Epithelial cell of prostate (primary cell): ENCODE measurements around the gene EMC6.

Experiments
- DNase-seq: peaks from one replicate; pipeline ENCODE4 v3.0.0-alpha.2; 2011; ENCODE audit warnings: low read depth, low spot score
- H3K27ac ChIP-seq: fragments of 450-650 bp; 2 replicates; pipeline ENCODE4 v1.5.1; 2017; ENCODE audit warnings: mild to moderate bottlenecking

The EMC6 gene

GRCh38 chr17:3655766-3656165, 12.8 kb upstream of the EMC6 start:
- no peak overlapping the region for H3K27ac ChIP-seq
- DNase-seq, result no peak

DNA sequence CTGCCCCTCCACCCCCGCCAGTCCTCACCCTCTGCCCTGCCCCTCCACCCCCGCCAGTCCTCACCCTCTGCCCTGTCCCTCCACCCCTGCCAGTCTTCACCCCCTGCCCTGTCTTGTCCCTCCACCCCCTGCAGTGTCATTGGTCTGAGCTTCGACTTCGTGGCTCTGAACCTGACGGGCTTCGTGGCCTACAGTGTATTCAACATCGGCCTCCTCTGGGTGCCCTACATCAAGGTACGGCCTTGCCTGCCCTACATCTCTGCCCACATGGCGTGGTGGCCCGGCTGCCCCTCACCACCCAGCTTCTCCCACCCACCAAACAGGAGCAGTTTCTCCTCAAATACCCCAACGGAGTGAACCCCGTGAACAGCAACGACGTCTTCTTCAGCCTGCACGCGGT, 12.3 kb upstream of the EMC6 start:
- DNase-seq, result no peak
- no peak overlapping the region for H3K27ac ChIP-seq

GRCh38 chr17:3656755-3657587, 11.6 kb upstream of the EMC6 start:
- DNase-seq, result no peak
- H3K27ac ChIP-seq, result no peak overlapping the region

DNA sequence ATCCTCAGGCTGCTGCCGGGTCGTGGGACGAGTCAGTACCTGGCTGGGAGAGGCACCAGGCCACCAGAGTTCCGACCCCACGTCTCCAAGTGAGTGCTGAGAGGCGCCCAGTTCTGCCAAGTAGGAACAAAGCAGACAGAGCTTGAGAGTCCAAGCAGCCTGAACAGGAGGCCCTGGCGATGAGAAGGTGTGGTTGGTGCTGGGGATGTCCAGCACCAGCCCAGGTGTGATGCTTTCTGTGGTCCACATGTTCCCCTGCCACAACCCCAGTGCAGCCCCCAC, 11.1 kb upstream of the EMC6 start:
- DNase-seq, result no peak
- H3K27ac ChIP-seq, result no peak overlapping the region

GRCh38 chr17:3657874-3658783, 10.5 kb upstream of the EMC6 start:
- no peak for DNase-seq
- H3K27ac ChIP-seq, result no peak overlapping the region

- no peak for DNase-seq
- no peak overlapping the region for H3K27ac ChIP-seq
Observed at GRCh38 chr17:3658784-3659449, 9.7 kb upstream of the EMC6 start.

DNA sequence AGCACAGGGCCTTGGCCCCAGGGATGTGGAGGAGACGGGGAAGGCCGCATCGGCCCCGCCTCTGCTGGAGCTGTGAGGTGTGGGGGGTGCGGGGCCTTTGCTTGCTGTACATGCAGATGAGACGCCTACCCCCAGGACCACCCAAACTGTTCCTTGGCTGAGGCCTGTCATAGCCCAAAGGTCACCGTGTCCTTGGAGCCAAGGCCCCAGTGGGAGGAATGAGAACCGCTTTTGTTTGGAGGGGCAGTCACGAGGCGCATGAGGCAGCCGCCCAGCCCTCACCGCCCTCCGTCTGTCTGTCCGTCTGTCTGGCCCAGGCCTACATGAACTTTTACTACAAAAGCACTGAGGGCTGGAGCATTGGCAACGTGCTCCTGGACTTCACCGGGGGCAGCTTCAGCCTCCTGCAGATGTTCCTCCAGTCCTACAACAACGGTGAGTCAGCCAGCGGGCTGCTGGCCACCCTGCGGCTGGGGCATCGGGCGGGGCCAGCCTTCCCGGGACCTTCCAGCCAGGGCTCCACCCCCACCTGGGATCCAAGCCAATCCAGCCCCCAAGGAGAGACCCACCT, 9.0 kb upstream of the EMC6 start:
- DNase-seq, result no peak
- H3K27ac ChIP-seq, result peak overlapping the region; percentile 13

DNA sequence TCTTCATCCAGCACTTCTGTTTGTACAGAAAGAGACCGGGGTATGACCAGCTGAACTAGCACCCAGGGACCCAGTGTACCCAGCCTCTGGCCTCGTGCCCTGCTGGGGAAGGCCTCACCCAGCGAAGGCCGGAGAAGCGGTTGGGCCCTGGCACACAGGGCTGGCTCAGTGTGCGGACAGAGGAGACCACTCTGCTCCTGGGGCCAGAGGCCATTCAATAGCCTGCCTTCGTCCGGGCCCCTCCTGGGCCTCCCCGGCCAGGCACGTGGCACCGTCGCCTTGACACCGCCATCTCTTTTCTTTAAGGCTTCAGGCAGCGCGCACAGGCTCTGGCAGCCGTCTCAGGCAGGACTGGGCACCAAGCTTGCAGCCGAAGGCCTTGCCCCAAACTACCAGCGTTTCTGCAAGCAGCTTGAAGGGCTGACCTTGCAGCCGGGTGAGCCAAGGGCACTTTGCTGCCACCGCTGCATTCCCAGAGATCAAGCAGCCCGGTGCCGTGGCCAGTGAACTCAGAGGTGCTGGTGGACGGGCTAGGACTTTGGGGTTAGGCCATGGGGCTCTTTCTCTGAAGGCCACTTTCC, 8.2 kb upstream of the EMC6 start:
- H3K27ac ChIP-seq, result peak overlapping the region; percentile 13
- DNase-seq, result no peak

DNA sequence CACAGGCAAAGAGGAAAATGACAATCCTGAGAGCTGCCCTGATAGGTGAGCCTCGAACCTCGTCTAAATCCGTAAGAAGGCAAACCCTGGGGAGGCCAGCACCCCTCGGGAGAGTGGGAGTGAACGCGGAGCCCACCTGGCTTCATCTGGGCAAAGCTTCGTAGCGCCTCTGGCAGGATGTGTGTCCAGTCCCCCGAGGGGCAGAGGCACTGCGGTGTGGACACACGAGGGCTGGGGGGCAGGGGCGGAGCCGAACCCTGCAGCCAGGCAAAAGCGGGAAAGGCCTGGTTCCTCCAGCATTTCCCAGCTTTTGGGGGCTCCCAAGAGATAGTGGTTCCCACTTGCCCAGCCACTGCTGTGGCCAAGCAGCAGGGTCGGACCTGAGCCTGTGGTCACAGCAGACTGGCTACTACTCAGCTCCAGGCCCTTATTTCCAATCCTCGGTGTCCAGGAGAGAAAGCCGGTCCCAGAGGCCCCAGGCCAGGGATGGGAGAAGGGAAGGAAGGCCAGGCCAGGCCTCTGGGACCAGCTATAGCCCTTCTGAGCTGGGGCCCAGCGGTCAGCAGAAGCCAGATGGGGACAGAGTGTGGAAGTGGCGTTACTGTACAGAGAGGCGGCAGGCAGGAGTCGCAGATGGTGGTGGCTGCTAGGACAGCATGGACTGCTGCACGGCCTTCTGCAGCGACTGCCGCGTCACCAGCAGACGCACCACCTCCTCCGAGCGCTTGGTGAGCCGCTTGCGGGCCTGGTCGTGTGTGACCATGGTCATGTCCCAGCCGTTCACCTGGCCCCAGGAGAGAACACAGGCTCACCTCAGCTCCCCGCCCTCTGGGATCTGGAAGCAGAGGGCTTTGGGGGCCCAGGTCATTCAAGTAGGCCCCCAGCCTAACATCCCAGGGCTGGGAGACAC, 5.3 kb upstream of the EMC6 start:
- no peak for DNase-seq
- H3K27ac ChIP-seq, result no peak overlapping the region

GRCh38 chr17:3665834-3666233, 2.8 kb upstream of the EMC6 start:
- DNase-seq, result no peak
- H3K27ac ChIP-seq, result peak overlapping the region; percentile 97

- no peak for DNase-seq
- peak overlapping the region; percentile 97 for H3K27ac ChIP-seq
Observed at GRCh38 chr17:3666516-3666915, 2.1 kb upstream of the EMC6 start.

- peak overlapping the region; percentile 97 for H3K27ac ChIP-seq
- peak; percentile 56 for DNase-seq
Observed at GRCh38 chr17:3667366-3668278, 990 bp upstream of the EMC6 start.

GRCh38 chr17:3669085-3669347, 404 bp downstream of the EMC6 start:
- peak overlapping the region; percentile 97 for H3K27ac ChIP-seq
- no peak for DNase-seq

- no peak for DNase-seq
- no peak overlapping the region for H3K27ac ChIP-seq
Observed at GRCh38 chr17:3669548-3669947, 936 bp downstream of the EMC6 start.

- no peak for DNase-seq
- no peak overlapping the region for H3K27ac ChIP-seq
Observed at GRCh38 chr17:3672571-3672970, 4.0 kb downstream of the EMC6 start.

DNA sequence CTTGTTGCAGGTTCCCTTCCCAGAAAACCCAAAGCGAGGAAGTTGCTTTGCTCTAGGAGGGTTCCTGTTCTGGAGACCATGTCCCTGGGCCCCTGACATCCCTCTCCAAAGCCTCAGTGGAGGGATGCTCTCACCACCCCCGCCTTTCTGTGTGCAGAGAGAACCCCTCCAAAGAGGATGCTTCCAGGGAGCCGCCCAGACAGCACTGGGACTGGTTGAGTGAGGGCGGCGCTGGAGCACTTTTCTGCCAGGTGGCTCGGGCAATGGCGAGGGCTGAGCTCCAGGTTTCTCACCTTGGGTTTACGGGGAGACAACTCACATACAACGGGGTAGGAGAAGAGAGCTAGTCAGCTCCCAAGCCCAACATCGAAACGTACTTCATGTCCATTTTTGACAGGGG, 7.3 kb downstream of the EMC6 start:
- H3K27ac ChIP-seq, result no peak overlapping the region
- no peak for DNase-seq

GRCh38 chr17:3678095-3678820, 9.6 kb downstream of the EMC6 start:
- no peak overlapping the region for H3K27ac ChIP-seq
- DNase-seq, result no peak
